ENCODE results near the gene KIAA0930.

DNA sequence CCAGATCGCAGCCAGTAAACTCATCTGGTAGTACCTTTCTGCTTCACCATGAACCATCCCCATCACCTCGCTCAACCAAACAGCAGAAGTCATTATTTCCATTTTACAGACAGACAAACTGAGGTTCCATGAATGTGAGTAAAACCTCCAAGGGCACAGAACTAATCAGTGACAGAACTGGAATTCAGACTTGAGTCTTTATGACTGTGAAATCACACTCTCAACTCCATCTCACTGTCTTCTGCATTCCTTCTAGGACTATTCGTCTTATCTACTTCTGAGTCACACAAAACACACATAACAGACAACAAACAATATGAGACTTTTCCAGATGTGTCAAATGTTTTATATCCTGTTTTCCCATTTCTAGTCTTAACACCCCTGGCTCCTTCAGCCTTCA lies 86.3 kb downstream of the KIAA0930 start:
- TF ChIP-seq TAF1 (IDR thresholded peaks at IDR 0.05; ENCODE audit: low read depth, low read length): no peak
- TF ChIP-seq POLR2AphosphoS5 (IDR thresholded peaks at IDR 0.05; ENCODE audit: low read depth, low read length): no peak
- no peak for TF ChIP-seq POLR2A (IDR thresholded peaks at IDR 0.05; ENCODE audit: low read depth, low read length)
- TF ChIP-seq SPI1 (IDR thresholded peaks at IDR 0.05; ENCODE audit: low read depth, low read length): no peak
